ENCODE data around the gene AGPAT3.

GRCh38 chr21:43930074-43930847 is 65.2 kb downstream of the AGPAT3 start:
- TF ChIP-seq ZNF513 (tag by site-specific recombination; IDR thresholded peaks at IDR 0.05) (no peak), ZNF169 (tag by site-specific recombination; IDR thresholded peaks at IDR 0.05) (no peak), REST (tag by site-specific recombination; IDR thresholded peaks at IDR 0.05) (no peak), ZNF132 (tag by site-specific recombination; IDR thresholded peaks at IDR 0.05; ENCODE audit: borderline replicate concordance) (no peak), ZBTB8A (tag by site-specific recombination; IDR thresholded peaks at IDR 0.05) (no peak), CTCF (tag by site-specific recombination; IDR thresholded peaks at IDR 0.05) (no peak), PATZ1 (tag by site-specific recombination; IDR thresholded peaks at IDR 0.05) (no peak), ZNF10 (tag by site-specific recombination; IDR thresholded peaks at IDR 0.05) (no peak), ZBTB44 (tag by site-specific recombination; IDR thresholded peaks at IDR 0.05) (no peak), ZNF114 (tag by site-specific recombination; IDR thresholded peaks at IDR 0.05) (no peak), ZNF214 (tag by site-specific recombination; IDR thresholded peaks at IDR 0.05; ENCODE audit: borderline replicate concordance) (no peak), ZNF558 (tag by site-specific recombination; IDR thresholded peaks at IDR 0.05) (no peak), ZNF777 (tag by site-specific recombination; IDR thresholded peaks at IDR 0.05; ENCODE audit: borderline replicate concordance) (no peak)
